Endothelial cell of umbilical vein (primary cell): ENCODE measurements around the gene HBA2.

Experiments
- EZH2 ChIP-seq: IDR thresholded peaks from 2 replicates; pipeline ENCODE4 v1.6.1; 2012; ENCODE audit warnings: borderline replicate concordance, low read depth, mild to moderate bottlenecking, moderate library complexity, low read length, inconsistent platforms; ENCODE audit not compliant: severe bottlenecking
- JUN ChIP-seq: IDR thresholded peaks from 2 replicates; pipeline ENCODE4 v1.6.1; 2011; ENCODE audit warnings: borderline replicate concordance, low read depth; ENCODE audit not compliant: insufficient read length, insufficient read depth
- MYC ChIP-seq: IDR thresholded peaks from one replicate; pipeline ENCODE4 v1.6.1; 2011; ENCODE audit warnings: mild to moderate bottlenecking, low read depth, low read length
- POLR2A ChIP-seq: IDR thresholded peaks from 2 replicates; pipeline ENCODE4 v1.6.1; 2012; ENCODE audit warnings: low read depth, mild to moderate bottlenecking, control low read depth, low read length
- POLR2AphosphoS5 ChIP-seq: IDR thresholded peaks from 2 replicates; pipeline ENCODE4 v1.6.1; 2012; ENCODE audit warnings: low read depth, mild to moderate bottlenecking, control low read depth, low read length, moderate library complexity; ENCODE audit not compliant: insufficient read depth
- TF ChIP-seq, protein P1 (sequence below), 2 donors: IDR thresholded peaks; 1 replicate in 1 of 2; 2 replicates in 1 of 2; pipeline ENCODE4 v1.5.1; 2011; ENCODE audit warnings: low read length in 2 of 2, mild to moderate bottlenecking in 2 of 2, moderate library complexity in 2 of 2, control low read depth in 1 of 2, inconsistent platforms in 1 of 2, low read depth in 1 of 2; ENCODE audit not compliant: insufficient read depth in 1 of 2; ENCODE audit errors: extremely low read depth in 1 of 2
- TF ChIP-seq, protein P2 (sequence below): IDR thresholded peaks from 2 replicates; pipeline ENCODE4 v1.6.1; 2011; ENCODE audit not compliant: insufficient read depth, insufficient read length

DNA sequence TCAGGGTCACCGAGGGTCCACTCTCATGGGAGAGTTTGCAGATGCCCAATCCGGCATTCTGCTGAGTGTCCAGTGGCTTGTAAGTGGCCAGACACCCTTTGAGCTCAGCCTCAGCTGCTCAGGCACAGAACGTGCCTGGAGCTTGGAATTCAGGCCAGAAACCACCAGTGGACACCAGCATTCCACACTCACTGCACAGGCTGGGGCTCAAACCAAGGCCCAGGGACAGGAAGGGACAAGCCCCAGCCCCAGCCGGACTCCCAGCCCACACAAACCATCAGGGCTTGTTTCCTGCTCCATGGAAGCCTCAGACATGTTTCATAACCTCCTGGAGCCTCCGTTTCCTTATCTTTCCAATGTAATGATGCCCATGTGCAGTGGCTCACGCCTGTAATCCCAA lies 29.2 kb upstream of the HBA2 start:
- TF ChIP-seq POLR2AphosphoS5 (no peak), POLR2A (no peak), MYC (no peak), EZH2 (no peak), JUN (no peak)
- TF ChIP-seq, protein P1, sequence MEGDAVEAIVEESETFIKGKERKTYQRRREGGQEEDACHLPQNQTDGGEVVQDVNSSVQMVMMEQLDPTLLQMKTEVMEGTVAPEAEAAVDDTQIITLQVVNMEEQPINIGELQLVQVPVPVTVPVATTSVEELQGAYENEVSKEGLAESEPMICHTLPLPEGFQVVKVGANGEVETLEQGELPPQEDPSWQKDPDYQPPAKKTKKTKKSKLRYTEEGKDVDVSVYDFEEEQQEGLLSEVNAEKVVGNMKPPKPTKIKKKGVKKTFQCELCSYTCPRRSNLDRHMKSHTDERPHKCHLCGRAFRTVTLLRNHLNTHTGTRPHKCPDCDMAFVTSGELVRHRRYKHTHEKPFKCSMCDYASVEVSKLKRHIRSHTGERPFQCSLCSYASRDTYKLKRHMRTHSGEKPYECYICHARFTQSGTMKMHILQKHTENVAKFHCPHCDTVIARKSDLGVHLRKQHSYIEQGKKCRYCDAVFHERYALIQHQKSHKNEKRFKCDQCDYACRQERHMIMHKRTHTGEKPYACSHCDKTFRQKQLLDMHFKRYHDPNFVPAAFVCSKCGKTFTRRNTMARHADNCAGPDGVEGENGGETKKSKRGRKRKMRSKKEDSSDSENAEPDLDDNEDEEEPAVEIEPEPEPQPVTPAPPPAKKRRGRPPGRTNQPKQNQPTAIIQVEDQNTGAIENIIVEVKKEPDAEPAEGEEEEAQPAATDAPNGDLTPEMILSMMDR (IDR thresholded peaks at IDR 0.05; ENCODE audit: extremely low read depth in 1 of 2, insufficient read depth in 1 of 2, low read depth in 1 of 2, low read length in 2 of 2) = no peak
- TF ChIP-seq, protein P2, sequence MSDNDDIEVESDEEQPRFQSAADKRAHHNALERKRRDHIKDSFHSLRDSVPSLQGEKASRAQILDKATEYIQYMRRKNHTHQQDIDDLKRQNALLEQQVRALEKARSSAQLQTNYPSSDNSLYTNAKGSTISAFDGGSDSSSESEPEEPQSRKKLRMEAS = no peak
